Mucosa of descending colon (tissue), 3 donors: ENCODE results near the gene APLP1. TPM values are rescaled to one million over a fixed set of nuclear protein-coding genes. Genes with fewer than 3 reads are reported as not detected.

Source experiments
- ATAC-seq: fragments of 200-7000 bp; cut with Tn5 transposase; one replicate; pipeline ENCODE4 v1.9.1; 2020; ENCODE audit warnings: mild to moderate bottlenecking, moderate library complexity
- DNase-seq, 3 donors: peaks; one replicate each; pipeline ENCODE4 v3.0.0-alpha.2; 2020
- H3K36me3 ChIP-seq: fragments of 200-600 bp; one replicate; pipeline ENCODE4 v1.8.0; 2021; ENCODE audit warnings: low read depth, mild to moderate bottlenecking
- H3K4me1 ChIP-seq: fragments of 200-600 bp; one replicate; pipeline ENCODE4 v1.8.0; 2021; ENCODE audit warnings: low read depth, mild to moderate bottlenecking
- H3K4me3 ChIP-seq: fragments of 200-600 bp; one replicate; pipeline ENCODE4 v1.8.0; 2021; ENCODE audit warnings: mild to moderate bottlenecking
- H3K9me3 ChIP-seq: fragments of 200-600 bp; one replicate; pipeline ENCODE4 v1.8.0; 2021; ENCODE audit warnings: mild to moderate bottlenecking
- intact Hi-C, 2 donors: fragments of 100-400 bp; cut with DNase I in 1 of 2; cut with micrococcal nuclease in 1 of 2; formaldehyde crosslinking; loops; one replicate each; pipeline versions ENCODE4 v1.11.0 to v1.11.1; 2022; cut with DNase I, micrococcal nuclease
- total RNA-seq, 3 donors: library from RNA; stranded (reverse); fragmentation: NEBNext Ultra II Directional in 2 of 3; extraction: Animal tissue kit (Norgen Biotek cat#: 25700) in 2 of 3; gene quantifications; one replicate each; pipeline versions ENCODE4 v1.2.1 to v1.2.4, GENCODE V29; 2021 to 2023
- TF ChIP-seq, protein P1 (sequence below): fragments of 200-600 bp; IDR thresholded peaks from one replicate; pipeline ENCODE4 v1.8.0; 2022; ENCODE audit warnings: antibody characterized with exemption, mild to moderate bottlenecking
- donor health status: DM: no; HTN: no; CAD: no; lungs with moderate emphysema.
- donor health status: DM: no; HTN: no; CAD: no.
- donor health status: DM: no; HTN: yes; CAD: no.

Gene APLP1
- total RNA-seq, 3 donors from 2014 or later, result 1.6 to 13.2 (median 1.9) TPM

DNA sequence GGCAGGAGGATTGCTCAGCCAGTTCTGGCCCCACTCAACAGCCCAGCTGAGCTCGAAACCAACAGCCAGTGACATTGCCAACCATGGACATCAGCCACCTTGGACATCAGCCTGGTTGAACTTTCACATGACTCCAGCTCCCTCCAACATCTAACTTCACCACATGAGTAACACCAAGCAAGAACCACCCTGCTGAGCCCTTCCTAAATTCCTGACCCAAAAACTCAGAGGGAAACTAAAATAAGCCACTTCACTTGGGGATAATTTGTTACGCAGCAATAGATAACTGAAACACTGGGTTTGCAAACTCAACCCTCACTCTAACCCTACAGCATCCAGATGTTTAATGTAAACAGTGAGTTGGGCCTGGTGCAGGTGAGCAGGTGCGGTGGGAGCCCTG, 57.1 kb downstream of the APLP1 start:
- Histone ChIP-seq H3K36me3 (no peaks in the 10 kb centered on the region), H3K9me3 (no peaks in the 10 kb centered on the region), H3K4me1 (no peaks in the 10 kb centered on the region), H3K4me3 (no peak overlapping the region)
- no peak for ATAC-seq
- intact Hi-C loops, result no loop called here
- no peak for DNase-seq
- TF ChIP-seq, protein P1, sequence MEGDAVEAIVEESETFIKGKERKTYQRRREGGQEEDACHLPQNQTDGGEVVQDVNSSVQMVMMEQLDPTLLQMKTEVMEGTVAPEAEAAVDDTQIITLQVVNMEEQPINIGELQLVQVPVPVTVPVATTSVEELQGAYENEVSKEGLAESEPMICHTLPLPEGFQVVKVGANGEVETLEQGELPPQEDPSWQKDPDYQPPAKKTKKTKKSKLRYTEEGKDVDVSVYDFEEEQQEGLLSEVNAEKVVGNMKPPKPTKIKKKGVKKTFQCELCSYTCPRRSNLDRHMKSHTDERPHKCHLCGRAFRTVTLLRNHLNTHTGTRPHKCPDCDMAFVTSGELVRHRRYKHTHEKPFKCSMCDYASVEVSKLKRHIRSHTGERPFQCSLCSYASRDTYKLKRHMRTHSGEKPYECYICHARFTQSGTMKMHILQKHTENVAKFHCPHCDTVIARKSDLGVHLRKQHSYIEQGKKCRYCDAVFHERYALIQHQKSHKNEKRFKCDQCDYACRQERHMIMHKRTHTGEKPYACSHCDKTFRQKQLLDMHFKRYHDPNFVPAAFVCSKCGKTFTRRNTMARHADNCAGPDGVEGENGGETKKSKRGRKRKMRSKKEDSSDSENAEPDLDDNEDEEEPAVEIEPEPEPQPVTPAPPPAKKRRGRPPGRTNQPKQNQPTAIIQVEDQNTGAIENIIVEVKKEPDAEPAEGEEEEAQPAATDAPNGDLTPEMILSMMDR, result no peak

DNA sequence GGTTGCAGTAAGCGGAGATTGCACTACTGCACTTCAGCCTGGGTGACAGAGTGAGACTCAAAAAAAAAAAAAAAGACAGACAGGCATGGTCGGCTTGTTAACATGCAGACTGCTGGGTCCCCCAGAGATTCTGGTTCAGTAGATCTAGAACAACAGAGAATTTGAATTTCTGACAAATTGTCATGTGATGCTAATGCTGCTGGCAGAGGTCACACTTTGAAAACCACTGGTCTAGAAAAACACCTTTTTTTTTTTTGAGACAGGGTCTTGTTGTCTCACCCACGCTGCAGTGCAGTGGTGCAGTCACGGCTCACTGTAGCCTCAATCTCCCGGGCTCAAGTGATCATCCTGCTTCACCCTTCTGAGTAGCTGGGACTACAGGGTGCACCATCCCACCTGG, 60.1 kb downstream of the APLP1 start:
- no peaks in the 10 kb centered on the region for H3K36me3 ChIP-seq
- H3K4me3 ChIP-seq, result no peak overlapping the region
- intact Hi-C loops, result no loop called here
- TF ChIP-seq, protein P1, result no peak
- peaks cover 7% of the 10 kb centered on the region for H3K4me1 ChIP-seq
- DNase-seq, result no peak
- ATAC-seq, result no peak
- H3K9me3 ChIP-seq, result no peaks in the 10 kb centered on the region

Other genes starting within 250 kb of the APLP1 start
- 10 to 100 TPM; 67.4 to 73.3 (median 67.6) TPM for gene RBM42, start 239.5 kb upstream of the APLP1 start, total RNA-seq
- 1 to 10 TPM in 2 of 3 donors, under 1 TPM in 1; 0.76 to 2.0 (median 1.1) TPM for gene ETV2, start 226.8 kb upstream of the APLP1 start, total RNA-seq
- gene COX6B1, start 220.3 kb upstream of the APLP1 start, total RNA-seq, result 100 to 1,000 TPM; 460 to 939 (median 669) TPM
- not detected for gene UPK1A, start 202.1 kb upstream of the APLP1 start, total RNA-seq
- gene ZBTB32, start 164.0 kb upstream of the APLP1 start, total RNA-seq, result under 1 TPM in 1 of 3 donors, not detected in 2; 0.27 TPM
- gene KMT2B, start 150.6 kb upstream of the APLP1 start, total RNA-seq, result 10 to 100 TPM; 35.9 to 49.2 (median 37.5) TPM
- 10 to 100 TPM in 1 of 3 donors, 1 to 10 TPM in 2; 5.3 to 14.6 (median 8.2) TPM for gene IGFLR1, start 126.1 kb upstream of the APLP1 start, total RNA-seq
- gene U2AF1L4, start 123.2 kb upstream of the APLP1 start, total RNA-seq, result 10 to 100 TPM; 19.7 to 32.4 (median 32.1) TPM
- gene PSENEN, start 122.9 kb upstream of the APLP1 start, total RNA-seq, result 10 to 100 TPM; 56.7 to 92.1 (median 90.2) TPM
- 10 to 100 TPM in 1 of 3 donors, 1 to 10 TPM in 2; 7.6 to 14.3 (median 8.6) TPM for gene LIN37, start 120.0 kb upstream of the APLP1 start, total RNA-seq
- 100 to 1,000 TPM in 1 of 3 donors, 10 to 100 TPM in 1, 1 to 10 TPM in 1; 3.9 to 122 (median 22.9) TPM for gene HSPB6, start 111.5 kb upstream of the APLP1 start, total RNA-seq
- 10 to 100 TPM; 21.7 to 26.5 (median 26.0) TPM for gene PROSER3, start 110.4 kb upstream of the APLP1 start, total RNA-seq
- 10 to 100 TPM; 14.4 to 16.0 (median 14.6) TPM for gene ARHGAP33, start 93.0 kb upstream of the APLP1 start, total RNA-seq
- not detected for gene PRODH2, start 55.7 kb upstream of the APLP1 start, total RNA-seq
- gene NPHS1, start 16.1 kb upstream of the APLP1 start, total RNA-seq, result under 1 TPM in 1 of 3 donors, not detected in 2; 0.09 TPM
- gene KIRREL2, start 11.7 kb upstream of the APLP1 start, total RNA-seq, result under 1 TPM in 1 of 3 donors, not detected in 2; 0.09 TPM
- gene NFKBID, start 32.0 kb downstream of the APLP1 start, total RNA-seq, result 10 to 100 TPM in 2 of 3 donors, 1 to 10 TPM in 1; 8.7 to 16.6 (median 12.3) TPM
- 1 to 10 TPM; 4.6 to 8.2 (median 7.9) TPM for gene HCST, start 34.0 kb downstream of the APLP1 start, total RNA-seq
- gene TYROBP, start 39.7 kb downstream of the APLP1 start, total RNA-seq, result 10 to 100 TPM; 15.7 to 50.2 (median 45.0) TPM
- gene LRFN3, start 67.8 kb downstream of the APLP1 start, total RNA-seq, result 10 to 100 TPM; 10.5 to 14.0 (median 10.5) TPM
- 10 to 100 TPM; 18.1 to 22.0 (median 19.1) TPM for gene SDHAF1, start 126.6 kb downstream of the APLP1 start, total RNA-seq
- 1 to 10 TPM; 3.5 to 7.9 (median 6.9) TPM for gene SYNE4, start 140.2 kb downstream of the APLP1 start, total RNA-seq
- 10 to 100 TPM; 20.2 to 24.1 (median 22.0) TPM for gene ALKBH6, start 145.6 kb downstream of the APLP1 start, total RNA-seq
- gene CLIP3, start 164.3 kb downstream of the APLP1 start, total RNA-seq, result 10 to 100 TPM in 1 of 3 donors, 1 to 10 TPM in 2; 4.6 to 68.9 (median 8.1) TPM
- gene THAP8, start 185.7 kb downstream of the APLP1 start, total RNA-seq, result 10 to 100 TPM in 1 of 3 donors, 1 to 10 TPM in 2; 3.7 to 10.1 (median 4.4) TPM
- 1 to 10 TPM; 1.6 to 4.1 (median 1.9) TPM for gene WDR62, start 186.3 kb downstream of the APLP1 start, total RNA-seq
- not detected for gene OVOL3, start 242.6 kb downstream of the APLP1 start, total RNA-seq
- gene POLR2I, start 246.3 kb downstream of the APLP1 start, total RNA-seq, result 10 to 100 TPM; 42.7 to 66.4 (median 47.4) TPM
- gene TBCB, start 246.9 kb downstream of the APLP1 start, total RNA-seq, result 100 to 1,000 TPM in 1 of 3 donors, 10 to 100 TPM in 2; 81.9 to 106 (median 90.8) TPM